ENCODE data around the gene TPH2.

GRCh38 chr12:71941174-71941573 lies 2.5 kb downstream of the TPH2 start:
- TF ChIP-seq CTCF (IDR thresholded peaks at IDR 0.05): no peak
- no peak for TF ChIP-seq POLR2A (IDR thresholded peaks at IDR 0.05)
